ENCODE results near the gene PTCHD1. TPM values are rescaled to one million over a fixed set of nuclear protein-coding genes. Genes with fewer than 3 reads are reported as not detected.

The PTCHD1 gene
- polyA plus RNA-seq, 1 of the 3 experiments (the other 2 are of a cell fraction), result not detected

GRCh38 chrX:23435108-23435507 is 100.5 kb downstream of the PTCHD1 start:
- H3K79me2 ChIP-seq (ENCODE audit: insufficient read depth), result no peaks in the 10 kb centered on the region
- no peak overlapping the region for H3K27ac ChIP-seq (ENCODE audit: low read depth in 2 of 2, low read length in 1 of 2)
- ChIA-PET POLR2A (no interaction called here), CTCF (interaction anchor here (1.2 kb wide), 2 partner anchors 11 to 13 kb away, joined by 3 to 4 read pairs; no protein-coding TSS in a partner anchor)
- no peaks in the 10 kb centered on the region for H3K27me3 ChIP-seq (ENCODE audit: insufficient read depth)
- DNase-seq, result no peak
- H3K4me1 ChIP-seq (ENCODE audit: control insufficient read depth in 1 of 2, insufficient read depth in 2 of 2, low read depth in 1 of 2, low read length in 1 of 2), result no peaks in the 10 kb centered on the region
- no peak overlapping the region for H2AFZ ChIP-seq (ENCODE audit: low read depth)
- no peaks in the 10 kb centered on the region for H3F3A ChIP-seq (replicated peaks; ENCODE audit: insufficient read depth)
- H3K9me3 ChIP-seq, result no peaks in the 10 kb centered on the region
- WGBS (ENCODE audit: low lambda C conversion rate), result 0% methylated on average over 1 of the region's 1 CpG
- TF ChIP-seq CHD2 (IDR thresholded peaks at IDR 0.05; ENCODE audit: low read length, partially characterized antibody) (no peak), GABPA (IDR thresholded peaks at IDR 0.05; ENCODE audit: low read depth) (no peak), GATA2 (CRISPR knock-in tag; IDR thresholded peaks at IDR 0.05) (no peak), FOXM1 (IDR thresholded peaks at IDR 0.05; ENCODE audit: low read depth) (no peak), YY1 (IDR thresholded peaks at IDR 0.05; ENCODE audit: low read depth) (no peak), ZBTB33 (IDR thresholded peaks at IDR 0.05; ENCODE audit: borderline replicate concordance, low read depth) (no peak), EZH2phosphoT487 (IDR thresholded peaks at IDR 0.05; ENCODE audit: borderline replicate concordance, low read depth) (no peak), RXRA (IDR thresholded peaks at IDR 0.05; ENCODE audit: borderline replicate concordance, low read depth) (no peak), IRF3 (IDR thresholded peaks at IDR 0.05; ENCODE audit: low read depth, low read length) (no peak), CTCF (IDR thresholded peaks at IDR 0.05) (no peak), TAF1 (IDR thresholded peaks at IDR 0.05; ENCODE audit: borderline replicate concordance, low read depth, low read length) (no peak)
- no peaks in the 10 kb centered on the region for H3K36me3 ChIP-seq (replicated peaks in 1 of 2; ENCODE audit: control insufficient read depth in 1 of 2, insufficient read depth in 2 of 2, low read length in 1 of 2)
- no peak overlapping the region for H3K4me2 ChIP-seq
- no peaks in the 10 kb centered on the region for H3K9me2 ChIP-seq
- H4K20me1 ChIP-seq (ENCODE audit: insufficient read depth), result no peaks in the 10 kb centered on the region
- H3K4me3 ChIP-seq (ENCODE audit: low read depth in 2 of 2, low read length in 1 of 2), result no peak overlapping the region
- H3K9ac ChIP-seq, result no peak overlapping the region

- CTCF ChIA-PET, result interaction anchor here (1.2 kb wide), 2 partner anchors 10 to 12 kb away, joined by 3 to 4 read pairs; no protein-coding TSS in a partner anchor
- Histone ChIP-seq H3K4me3 (ENCODE audit: low read depth in 2 of 2, low read length in 1 of 2) (no peak overlapping the region), H2AFZ (ENCODE audit: low read depth) (no peak overlapping the region), H3K27me3 (ENCODE audit: insufficient read depth) (no peaks in the 10 kb centered on the region), H3K4me2 (no peak overlapping the region), H3K9me3 (no peaks in the 10 kb centered on the region), H3K27ac (ENCODE audit: low read depth in 2 of 2, low read length in 1 of 2) (no peak overlapping the region), H4K20me1 (ENCODE audit: insufficient read depth) (no peaks in the 10 kb centered on the region), H3K79me2 (ENCODE audit: insufficient read depth) (no peaks in the 10 kb centered on the region), H3K4me1 (ENCODE audit: control insufficient read depth in 1 of 2, insufficient read depth in 2 of 2, low read depth in 1 of 2, low read length in 1 of 2) (no peaks in the 10 kb centered on the region), H3K36me3 (replicated peaks in 1 of 2; ENCODE audit: control insufficient read depth in 1 of 2, insufficient read depth in 2 of 2, low read length in 1 of 2) (no peaks in the 10 kb centered on the region), H3K9ac (no peak overlapping the region), H3K9me2 (no peaks in the 10 kb centered on the region), H3F3A (replicated peaks; ENCODE audit: insufficient read depth) (no peaks in the 10 kb centered on the region)
- POLR2A ChIA-PET, result no interaction called here
- DNase-seq, result no peak
- TF ChIP-seq SMC3 (IDR thresholded peaks at IDR 0.05; ENCODE audit: low read depth, low read length), result no peak
- no peak for TF ChIP-seq JUND (IDR thresholded peaks at IDR 0.05)
- no peak for TF ChIP-seq USF1 (IDR thresholded peaks at IDR 0.05; ENCODE audit: borderline replicate concordance, low read depth)
- TF ChIP-seq TCF12 (IDR thresholded peaks at IDR 0.05), result no peak
- no peak for TF ChIP-seq GABPA (IDR thresholded peaks at IDR 0.05; ENCODE audit: low read depth)
- no peak for TF ChIP-seq TAF1 (IDR thresholded peaks at IDR 0.05; ENCODE audit: borderline replicate concordance, low read depth, low read length)
- TF ChIP-seq RXRA (IDR thresholded peaks at IDR 0.05; ENCODE audit: borderline replicate concordance, low read depth), result no peak
- no peak for TF ChIP-seq PBX3 (IDR thresholded peaks at IDR 0.05)
- TF ChIP-seq ELF1 (IDR thresholded peaks at IDR 0.05), result no peak
- no peak for TF ChIP-seq NRF1 (IDR thresholded peaks at IDR 0.05; ENCODE audit: low read depth, low read length)
- TF ChIP-seq GATA2 (CRISPR knock-in tag; IDR thresholded peaks at IDR 0.05), result no peak
- TF ChIP-seq ZBTB33 (IDR thresholded peaks at IDR 0.05; ENCODE audit: borderline replicate concordance, low read depth), result no peak
- WGBS (ENCODE audit: low lambda C conversion rate), result 16% methylated on average over 2 of the region's 2 CpGs
Observed at GRCh38 chrX:23435575-23435974, 100.9 kb downstream of the PTCHD1 start.

Measured in SK-N-SH (cell line).